Inflammatory macrophage (primary cell): ENCODE data around the gene FAM161A.
A peak's percentile ranks its signal among the peaks of the same experiment; 100 is the strongest.

Experiments
- DNase-seq, 2 donors: peaks; one replicate each; pipeline ENCODE4 v3.0.0-alpha.2; 2020 to 2022

The FAM161A gene

DNA sequence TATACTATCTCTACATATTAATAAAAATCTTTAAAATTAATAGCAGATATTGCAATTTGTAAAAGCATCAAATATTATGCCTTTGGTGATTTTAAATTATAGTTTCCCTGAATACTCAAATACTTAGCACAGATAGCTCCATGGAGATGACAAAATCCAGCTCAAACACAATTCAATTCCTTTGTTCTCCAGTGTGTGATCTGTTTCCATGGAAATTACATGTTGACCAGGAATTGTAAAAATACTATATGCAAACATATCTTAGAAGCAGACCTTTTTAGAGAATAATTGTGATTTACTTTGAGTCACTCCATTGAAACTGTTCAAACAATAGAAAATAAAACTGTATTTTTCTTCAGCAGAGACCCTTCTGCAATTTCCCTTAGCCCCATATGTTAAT is 68.3 kb downstream of the FAM161A start:
- DNase-seq = no peak

- DNase-seq = no peak
Measured at GRCh38 chr2:61784643-61785042, 69.2 kb downstream of the FAM161A start.

DNA sequence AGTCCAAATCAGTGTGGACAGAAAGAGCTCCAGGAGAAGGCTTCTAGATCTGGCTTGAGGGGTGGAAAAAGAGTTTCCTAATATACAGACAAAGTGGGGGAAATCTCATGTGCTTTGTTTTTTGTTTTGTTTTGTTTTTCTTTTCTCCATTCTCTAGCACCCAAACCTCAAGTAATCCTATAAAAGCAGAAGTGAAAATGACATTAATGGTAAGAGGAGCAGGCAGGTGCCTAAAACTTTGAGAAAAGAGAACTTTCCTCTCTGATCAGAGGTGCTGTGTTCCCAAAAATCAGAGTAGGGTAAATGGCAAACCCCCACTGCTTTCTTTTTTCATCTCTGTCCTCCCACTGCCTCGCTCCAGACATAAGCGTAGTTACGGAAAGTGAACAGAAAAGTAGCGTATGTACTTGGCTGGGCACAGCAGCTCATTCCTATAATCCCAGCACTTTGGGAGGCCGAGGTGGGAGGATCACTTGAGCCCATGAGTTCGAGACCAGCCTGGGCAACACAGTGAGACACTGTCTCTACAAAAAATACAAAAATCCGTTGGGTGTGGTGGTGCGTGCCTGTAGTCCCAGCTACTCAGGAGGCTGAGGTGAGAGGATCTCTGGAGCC is 77.8 kb downstream of the FAM161A start:
- DNase-seq = peak in 1 of 2 donors; percentile 9
